OCI-LY3 (cell line): ENCODE data around the gene UBR1.

Source experiments
- H2AFZ ChIP-seq: fragments of 200-600, 300-600 bp; shearing (Covaris generic); 2 replicates; pipeline ENCODE4 v1.6.0; 2014; ENCODE audit warnings: antibody characterized with exemption, low read depth, low read length
- H3K27ac ChIP-seq: fragments of 200-600, 300-600 bp; sonication (generic); 2 replicates; pipeline ENCODE4 v1.5.1; 2014; ENCODE audit warnings: mild to moderate bottlenecking, low read length, moderate library complexity, mixed read lengths
- H3K27me3 ChIP-seq: fragments of 200-600, 300-600 bp; sonication (generic); 2 replicates; pipeline ENCODE4 v1.6.1; 2014; ENCODE audit warnings: low read depth, low read length, mixed read lengths
- H3K36me3 ChIP-seq: fragments of 200-600, 300-600 bp; sonication (generic); replicated peaks from 2 replicates; pipeline ENCODE3; 2014; ENCODE audit warnings: low read depth, low read length, mixed read lengths
- H3K4me1 ChIP-seq: fragments of 300-600, 200-600 bp; sonication (generic); 2 replicates; pipeline ENCODE4 v1.6.1; 2014; ENCODE audit warnings: low read length, mixed read lengths
- H3K4me2 ChIP-seq: fragments of 200-600, 300-600 bp; sonication (generic); 2 replicates; pipeline ENCODE4 v1.6.1; 2014; ENCODE audit warnings: low read length, mixed read lengths
- H3K4me3 ChIP-seq: fragments of 300-600, 200-600 bp; sonication (generic); 2 replicates; pipeline ENCODE4 v1.5.1; 2014; ENCODE audit warnings: antibody characterized with exemption, mild to moderate bottlenecking, low read length, moderate library complexity
- H3K79me2 ChIP-seq: fragments of 300-600, 200-600 bp; shearing (Covaris generic); 2 replicates; pipeline ENCODE4 v1.6.1; 2014; ENCODE audit warnings: mild to moderate bottlenecking, low read length, mixed read lengths
- H3K9ac ChIP-seq: fragments of 300-600, 200-600 bp; shearing (Covaris generic); 2 replicates; pipeline ENCODE4 v1.6.0; 2014; ENCODE audit warnings: mild to moderate bottlenecking, low read length, moderate library complexity
- H3K9me3 ChIP-seq: fragments of 200-600, 300-600 bp; shearing (Covaris generic); 2 replicates; pipeline ENCODE4 v1.6.1; 2014; ENCODE audit warnings: low read length, mixed read lengths; ENCODE audit not compliant: insufficient read depth
- H4K20me1 ChIP-seq: fragments of 200-600, 300-600 bp; sonication (generic); 2 replicates; pipeline ENCODE4 v1.6.1; 2016; ENCODE audit warnings: low read length, mixed read lengths; ENCODE audit not compliant: insufficient read depth
- EZH2phosphoT487 ChIP-seq: fragments of 200-600 bp; shearing (Covaris generic); IDR thresholded peaks from 2 replicates; pipeline ENCODE4 v1.6.1; 2018; ENCODE audit warnings: antibody characterized with exemption, mixed run types, low read depth
- TF ChIP-seq, protein P1 (sequence below): fragments of 200-600, 300-600 bp; sonication (generic); IDR thresholded peaks from 2 replicates; pipeline ENCODE4 v1.5.1; 2014; ENCODE audit warnings: antibody characterized with exemption, low read length, low read depth

UBR1 gene

DNA sequence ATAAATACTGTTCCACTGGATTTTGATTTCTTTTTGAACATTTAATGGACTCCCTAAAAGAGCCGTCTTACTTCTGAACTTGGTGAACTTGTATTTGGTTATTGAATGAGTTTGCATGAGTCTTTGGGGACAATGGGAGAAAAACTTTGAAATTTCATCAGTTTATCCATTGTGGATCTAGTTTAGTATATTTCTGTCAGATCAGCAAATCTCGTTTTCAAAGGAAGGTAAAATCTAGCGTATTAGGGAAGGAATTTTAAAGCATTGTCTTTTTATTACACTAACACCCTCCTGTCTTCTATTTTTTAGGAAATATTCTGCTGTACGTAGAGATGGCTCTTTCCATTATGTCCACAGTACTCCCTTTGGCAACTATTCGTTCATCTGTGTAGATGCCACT, 40.3 kb upstream of the UBR1 start:
- Histone ChIP-seq H3K27me3 (no peaks in the 10 kb centered on the region), H3K79me2 (no peaks in the 10 kb centered on the region), H3K4me1 (peaks cover 18% of the 10 kb centered on the region), H3K9me3 (no peaks in the 10 kb centered on the region), H3K4me3 (no peak overlapping the region), H3K9ac (no peak overlapping the region), H2AFZ (no peak overlapping the region), H4K20me1 (0 out of 2 replicates have a peak, but pooled peaks cover 6% of the 10 kb centered on the region), H3K36me3 (peaks cover 51% of the 10 kb centered on the region), H3K27ac (no peak overlapping the region), H3K4me2 (no peak overlapping the region)
- TF ChIP-seq EZH2phosphoT487: no peak
- TF ChIP-seq, protein P1, sequence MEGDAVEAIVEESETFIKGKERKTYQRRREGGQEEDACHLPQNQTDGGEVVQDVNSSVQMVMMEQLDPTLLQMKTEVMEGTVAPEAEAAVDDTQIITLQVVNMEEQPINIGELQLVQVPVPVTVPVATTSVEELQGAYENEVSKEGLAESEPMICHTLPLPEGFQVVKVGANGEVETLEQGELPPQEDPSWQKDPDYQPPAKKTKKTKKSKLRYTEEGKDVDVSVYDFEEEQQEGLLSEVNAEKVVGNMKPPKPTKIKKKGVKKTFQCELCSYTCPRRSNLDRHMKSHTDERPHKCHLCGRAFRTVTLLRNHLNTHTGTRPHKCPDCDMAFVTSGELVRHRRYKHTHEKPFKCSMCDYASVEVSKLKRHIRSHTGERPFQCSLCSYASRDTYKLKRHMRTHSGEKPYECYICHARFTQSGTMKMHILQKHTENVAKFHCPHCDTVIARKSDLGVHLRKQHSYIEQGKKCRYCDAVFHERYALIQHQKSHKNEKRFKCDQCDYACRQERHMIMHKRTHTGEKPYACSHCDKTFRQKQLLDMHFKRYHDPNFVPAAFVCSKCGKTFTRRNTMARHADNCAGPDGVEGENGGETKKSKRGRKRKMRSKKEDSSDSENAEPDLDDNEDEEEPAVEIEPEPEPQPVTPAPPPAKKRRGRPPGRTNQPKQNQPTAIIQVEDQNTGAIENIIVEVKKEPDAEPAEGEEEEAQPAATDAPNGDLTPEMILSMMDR: no peak

DNA sequence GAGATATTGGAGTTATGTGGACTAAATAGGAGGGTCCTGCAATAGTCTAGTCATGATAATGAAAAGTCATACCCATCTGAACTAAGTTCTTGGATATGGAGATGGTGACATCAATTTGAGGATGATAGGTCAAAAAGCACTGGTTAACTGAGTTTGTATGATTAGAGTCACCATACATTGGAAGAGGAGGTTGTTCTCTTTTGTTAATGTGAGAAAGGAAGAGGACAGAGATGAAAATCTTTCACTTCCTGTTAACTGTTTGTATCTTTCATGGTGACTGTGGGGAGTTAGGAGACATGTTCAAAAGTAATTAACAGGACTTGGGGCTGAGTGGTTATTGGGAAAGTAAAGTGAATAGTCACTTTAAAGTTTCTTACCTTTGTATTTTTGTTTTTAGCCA, 38.7 kb upstream of the UBR1 start:
- H3K9me3 ChIP-seq: no peaks in the 10 kb centered on the region
- H3K4me2 ChIP-seq: peak overlapping the region; percentile 52
- H3K27ac ChIP-seq: peak overlapping the region; percentile 30
- H3K36me3 ChIP-seq: peaks cover 48% of the 10 kb centered on the region
- no peak overlapping the region for H3K9ac ChIP-seq
- no peaks in the 10 kb centered on the region for H3K27me3 ChIP-seq
- no peak overlapping the region for H2AFZ ChIP-seq
- H4K20me1 ChIP-seq: 0 out of 2 replicates have a peak, but pooled peaks cover 6% of the 10 kb centered on the region
- peak overlapping the region; percentile 9; the same call in 1 of the 2 replicates for H3K4me3 ChIP-seq
- TF ChIP-seq, protein P1: no peak
- TF ChIP-seq EZH2phosphoT487: no peak
- no peaks in the 10 kb centered on the region for H3K79me2 ChIP-seq
- H3K4me1 ChIP-seq: peaks cover 18% of the 10 kb centered on the region

DNA sequence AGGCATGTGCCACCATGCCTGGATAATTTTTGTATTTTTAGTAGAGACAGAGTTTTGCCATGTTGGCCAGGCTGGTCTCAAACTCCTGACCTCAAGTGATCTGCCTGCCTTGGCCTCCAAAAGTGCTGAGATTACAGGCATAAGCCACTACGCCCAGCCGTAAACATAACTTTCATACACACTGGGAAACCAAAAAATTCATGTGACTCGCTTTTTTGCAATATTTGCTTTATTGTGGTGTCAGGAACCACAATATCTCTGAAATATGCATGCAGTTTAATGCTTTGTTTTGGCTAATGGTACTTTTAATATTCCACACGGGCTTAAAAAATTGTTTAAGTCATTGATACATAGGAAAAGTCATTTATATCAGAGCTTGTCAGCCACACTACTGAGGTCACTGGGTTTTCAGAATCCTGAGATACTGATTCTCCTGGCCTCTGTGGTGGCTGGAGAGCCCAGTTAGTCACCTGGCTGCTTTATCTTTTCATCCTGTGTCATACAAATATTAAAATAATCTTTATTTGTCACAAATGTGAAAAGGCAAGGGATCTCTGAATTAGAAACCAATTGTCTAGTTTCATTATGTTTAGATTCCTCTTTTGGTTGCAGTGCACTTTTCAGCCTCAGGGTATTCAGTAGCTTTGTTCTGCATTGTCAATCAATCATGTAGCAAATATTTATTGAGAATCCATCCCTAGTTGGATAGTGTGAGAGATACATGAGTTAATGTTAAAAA, 37.5 kb upstream of the UBR1 start:
- Histone ChIP-seq H3K9ac (no peak overlapping the region), H3K4me3 (no peak overlapping the region), H3K4me1 (peaks cover 18% of the 10 kb centered on the region), H2AFZ (no peak overlapping the region), H3K36me3 (peaks cover 45% of the 10 kb centered on the region), H4K20me1 (0 out of 2 replicates have a peak, but pooled peaks cover 6% of the 10 kb centered on the region), H3K4me2 (peak overlapping the region; percentile 52), H3K27ac (peak overlapping the region; percentile 30), H3K27me3 (no peaks in the 10 kb centered on the region), H3K79me2 (no peaks in the 10 kb centered on the region), H3K9me3 (no peaks in the 10 kb centered on the region)
- TF ChIP-seq EZH2phosphoT487: no peak
- TF ChIP-seq, protein P1: no peak; the same call in 1 of the 2 replicates

DNA sequence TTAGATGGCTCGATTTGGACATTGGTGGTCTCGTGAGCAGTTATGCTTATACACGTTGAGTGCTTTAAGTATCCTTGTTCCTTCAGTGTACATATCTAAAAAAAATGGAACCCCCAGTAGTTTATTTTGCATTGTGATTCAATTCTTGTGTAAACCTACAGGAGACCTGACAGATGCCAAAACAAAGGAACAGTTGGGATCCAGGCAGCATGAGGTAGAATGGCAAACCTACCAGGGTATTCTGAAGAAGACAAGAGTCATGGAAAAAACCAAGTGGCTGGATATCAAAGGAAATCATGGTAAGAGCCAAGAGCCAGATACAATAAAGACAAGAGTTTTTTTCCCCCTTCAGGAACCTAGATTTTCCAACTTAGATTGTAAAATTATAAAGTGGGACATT, 29.5 kb upstream of the UBR1 start:
- Histone ChIP-seq H3K79me2 (peaks cover 28% of the 10 kb centered on the region), H4K20me1 (peaks cover 14% of the 10 kb centered on the region), H3K4me2 (peak overlapping the region; percentile 90), H3K27me3 (no peaks in the 10 kb centered on the region), H3K27ac (no peak overlapping the region), H3K36me3 (peaks cover 32% of the 10 kb centered on the region), H3K9me3 (no peaks in the 10 kb centered on the region), H3K9ac (no peak overlapping the region), H3K4me1 (peaks cover 14% of the 10 kb centered on the region), H2AFZ (no peak overlapping the region), H3K4me3 (0 out of 2 replicates have a peak overlapping the region, but pooled peaks have one; percentile 82)
- TF ChIP-seq, protein P1: no peak
- no peak for TF ChIP-seq EZH2phosphoT487
